ENCODE data around the gene DISP1.

DISP1 gene

DNA sequence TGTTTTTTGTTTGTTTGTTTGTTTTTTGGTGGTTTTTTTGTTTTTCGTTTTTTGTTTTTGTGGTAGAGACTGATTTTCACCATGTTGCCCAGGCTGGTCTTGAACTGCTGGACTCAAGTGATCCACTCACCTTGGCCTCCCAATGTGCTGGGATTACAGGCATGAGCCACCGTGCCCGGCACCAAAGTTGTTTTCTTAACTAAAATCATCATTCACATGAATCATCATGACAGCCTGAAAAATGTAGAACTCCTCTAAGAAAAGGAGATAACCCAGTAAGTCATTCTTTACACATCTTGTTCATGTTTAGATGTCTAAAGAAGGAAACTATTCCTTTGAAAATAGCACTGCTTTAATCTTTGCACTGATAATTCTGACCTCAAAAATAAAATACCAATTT, 37.5 kb downstream of the DISP1 start:
- Histone ChIP-seq H2AFZ (ENCODE audit: low read depth, low read length) (no peak overlapping the region), H3K4me3 (ENCODE audit: low read length) (no peak overlapping the region), H3K4me1 (ENCODE audit: insufficient read depth, low read length) (no peaks in the 10 kb centered on the region), H3K9me3 (ENCODE audit: low read length) (peaks cover 2% of the 10 kb centered on the region), H3K36me3 (ENCODE audit: insufficient read depth, low read length) (no peaks in the 10 kb centered on the region), H3K27me3 (ENCODE audit: insufficient read depth, low read length) (no peaks in the 10 kb centered on the region)

GRCh38 chr1:222861062-222861461, 46.2 kb downstream of the DISP1 start:
- Histone ChIP-seq H2AFZ (ENCODE audit: low read depth, low read length) (no peak overlapping the region), H3K4me3 (ENCODE audit: low read length) (no peak overlapping the region), H3K4me1 (ENCODE audit: insufficient read depth, low read length) (peaks cover 4% of the 10 kb centered on the region)

More at GRCh38 chr1:222861062-222861461, 46.2 kb downstream of the DISP1 start:
- no peaks in the 10 kb centered on the region for H3K27me3 ChIP-seq (ENCODE audit: insufficient read depth, low read length)
- no peaks in the 10 kb centered on the region for H3K36me3 ChIP-seq (ENCODE audit: insufficient read depth, low read length)
- H3K9me3 ChIP-seq (ENCODE audit: low read length): no peaks in the 10 kb centered on the region
